ENCODE results near the gene SHANK2.

SHANK2 gene

GRCh38 chr11:71268706-71269321, 16.4 kb upstream of the SHANK2 start:
- DNase-seq, result no peak

- DNase-seq, result no peak
Measured at GRCh38 chr11:71267807-71268421, 15.5 kb upstream of the SHANK2 start.

- DNase-seq, result no peak
Measured at GRCh38 chr11:71266114-71266833, 13.9 kb upstream of the SHANK2 start.

- no peak for DNase-seq
Measured at GRCh38 chr11:71265559-71266092, 13.2 kb upstream of the SHANK2 start.

- no peak for DNase-seq
Measured at GRCh38 chr11:71263386-71263785, 11.0 kb upstream of the SHANK2 start.

- DNase-seq, result no peak
Measured at GRCh38 chr11:71255800-71256479, 3.6 kb upstream of the SHANK2 start.

- no peak for DNase-seq
Measured at GRCh38 chr11:71255323-71255722, 2.9 kb upstream of the SHANK2 start.

- no peak for DNase-seq
Measured at GRCh38 chr11:71253794-71254193, 1.4 kb upstream of the SHANK2 start.

- no peak for DNase-seq
Measured at GRCh38 chr11:71252770-71253730, 673 bp upstream of the SHANK2 start.

GRCh38 chr11:71251761-71252268, 562 bp downstream of the SHANK2 start:
- DNase-seq, result no peak

GRCh38 chr11:71251151-71251721, 1.1 kb downstream of the SHANK2 start:
- DNase-seq, result no peak

GRCh38 chr11:71250523-71251150, 1.7 kb downstream of the SHANK2 start:
- DNase-seq, result no peak

- no peak for DNase-seq
Measured at GRCh38 chr11:71249301-71249700, 3.1 kb downstream of the SHANK2 start.

GRCh38 chr11:71248656-71249055, 3.7 kb downstream of the SHANK2 start:
- no peak for DNase-seq

GRCh38 chr11:71248251-71248570, 4.2 kb downstream of the SHANK2 start:
- DNase-seq, result no peak

GRCh38 chr11:71247551-71248250, 4.7 kb downstream of the SHANK2 start:
- no peak for DNase-seq

- DNase-seq, result no peak
Measured at GRCh38 chr11:71246559-71246958, 5.8 kb downstream of the SHANK2 start.

GRCh38 chr11:71245601-71246391, 6.6 kb downstream of the SHANK2 start:
- DNase-seq, result no peak

- no peak for DNase-seq
Measured at GRCh38 chr11:71244116-71244810, 8.1 kb downstream of the SHANK2 start.

Measured in DMS 273 treated with DMSO at 0.1 percent for 48 hours (cell line).